Hematopoietic multipotent progenitor cell treated with erythropoietin and hydrocortisone succinate and interleukin-3 and kit ligand, for 8 days (in vitro differentiated cells): ENCODE measurements around the gene GNAZ.

Experiments
- DNase-seq: peaks from one replicate; pipeline ENCODE4 v3.0.0-alpha.2; 2015

The GNAZ gene

GRCh38 chr22:23109079-23109347, 38.7 kb downstream of the GNAZ start:
- no peak for DNase-seq

GRCh38 chr22:23109441-23109978, 39.2 kb downstream of the GNAZ start:
- no peak for DNase-seq

GRCh38 chr22:23110190-23110921, 40.0 kb downstream of the GNAZ start:
- no peak for DNase-seq

- DNase-seq, result no peak
Measured at GRCh38 chr22:23110922-23111527, 40.7 kb downstream of the GNAZ start.

- no peak for DNase-seq
Measured at GRCh38 chr22:23112472-23113012, 42.2 kb downstream of the GNAZ start.

- no peak for DNase-seq
Measured at GRCh38 chr22:23113067-23113846, 42.9 kb downstream of the GNAZ start.

- no peak for DNase-seq
Measured at GRCh38 chr22:23113847-23114720, 43.8 kb downstream of the GNAZ start.

- no peak for DNase-seq
Measured at GRCh38 chr22:23114721-23115020, 44.4 kb downstream of the GNAZ start.

- no peak for DNase-seq
Measured at GRCh38 chr22:23115369-23115768, 45.0 kb downstream of the GNAZ start.

- no peak for DNase-seq
Measured at GRCh38 chr22:23115825-23116494, 45.6 kb downstream of the GNAZ start.

GRCh38 chr22:23116506-23117263, 46.4 kb downstream of the GNAZ start:
- no peak for DNase-seq

- no peak for DNase-seq
Measured at GRCh38 chr22:23117275-23117674, 47.0 kb downstream of the GNAZ start.

- DNase-seq, result no peak
Measured at GRCh38 chr22:23117891-23118646, 47.8 kb downstream of the GNAZ start.

GRCh38 chr22:23118647-23119493, 48.6 kb downstream of the GNAZ start:
- no peak for DNase-seq

GRCh38 chr22:23119494-23120414, 49.4 kb downstream of the GNAZ start:
- peak; percentile 71 for DNase-seq

GRCh38 chr22:23120415-23120899, 50.1 kb downstream of the GNAZ start:
- no peak for DNase-seq

- DNase-seq, result no peak
Measured at GRCh38 chr22:23121000-23121421, 50.7 kb downstream of the GNAZ start.

- no peak for DNase-seq
Measured at GRCh38 chr22:23121424-23121823, 51.1 kb downstream of the GNAZ start.
